ENCODE results near the gene CEP164. TPM values are rescaled to one million over a fixed set of nuclear protein-coding genes. Genes with fewer than 3 reads are reported as not detected.
"Not testable (repeated sequence)": the region's sequence is repeated elsewhere in the genome, so short reads cannot be mapped to it uniquely, and the experiment has no call there.

Gene CEP164
- total RNA-seq, 1 donor from 2014 or later, result 32.3 TPM

- H3K4me1 Mint-ChIP-seq (ENCODE audit: low read depth), result no peaks in the 10 kb centered on the region
- no peak overlapping the region for H3K27ac Mint-ChIP-seq
- no peak overlapping the region for H3K4me3 Mint-ChIP-seq (ENCODE audit: low read depth)
- no peak for DNase-seq (ENCODE audit: low spot score)
- H3K36me3 Mint-ChIP-seq (ENCODE audit: low read depth), result no peaks in the 10 kb centered on the region
- H3K27me3 Mint-ChIP-seq (ENCODE audit: low read depth), result peaks cover 9% of the 10 kb centered on the region
- intact Hi-C loops (cut with micrococcal nuclease), result no loop called here
- peaks cover 4% of the 10 kb centered on the region for H3K9me3 Mint-ChIP-seq
These were observed 121.5 kb downstream of the CEP164 start for GRCh38 chr11:117449111-117449693.

GRCh38 chr11:117453886-117454563 lies 126.4 kb downstream of the CEP164 start:
- Mint-ChIP-seq H3K4me1 (ENCODE audit: low read depth) (peaks cover 4% of the 10 kb centered on the region), H3K9me3 (peaks cover 8% of the 10 kb centered on the region), H3K27me3 (ENCODE audit: low read depth) (no peaks in the 10 kb centered on the region), H3K36me3 (ENCODE audit: low read depth) (no peaks in the 10 kb centered on the region), H3K4me3 (ENCODE audit: low read depth) (no peak overlapping the region), H3K27ac (no peak overlapping the region)
- intact Hi-C loops (cut with micrococcal nuclease), result no loop called here
- DNase-seq (ENCODE audit: low spot score), result no peak

DNA sequence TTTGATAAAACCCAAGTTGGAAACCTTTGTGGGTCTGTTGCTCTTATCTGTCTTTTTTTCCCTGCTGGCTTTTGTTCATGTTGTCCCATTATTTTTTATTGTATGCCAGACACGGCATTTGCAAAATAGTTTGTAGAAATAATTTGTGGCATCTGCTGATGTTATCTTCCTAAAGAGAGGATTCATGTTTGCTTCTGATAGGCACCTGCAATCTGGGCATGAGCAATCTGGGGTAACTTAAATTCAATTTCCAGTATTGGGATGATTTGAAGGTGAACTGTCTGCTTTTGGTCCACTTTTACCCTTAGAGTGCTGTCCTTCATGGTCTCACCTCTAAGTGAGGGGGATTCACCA lies 126.9 kb downstream of the CEP164 start:
- intact Hi-C loops (cut with micrococcal nuclease), result no loop called here
- H3K27me3 Mint-ChIP-seq (ENCODE audit: low read depth), result no peaks in the 10 kb centered on the region
- H3K9me3 Mint-ChIP-seq, result peaks cover 8% of the 10 kb centered on the region
- H3K36me3 Mint-ChIP-seq (ENCODE audit: low read depth), result no peaks in the 10 kb centered on the region
- H3K4me3 Mint-ChIP-seq (ENCODE audit: low read depth), result no peak overlapping the region
- H3K4me1 Mint-ChIP-seq (ENCODE audit: low read depth), result peaks cover 4% of the 10 kb centered on the region
- no peak overlapping the region for H3K27ac Mint-ChIP-seq
- DNase-seq (ENCODE audit: low spot score), result no peak

- Mint-ChIP-seq H3K9me3 (peaks cover 8% of the 10 kb centered on the region), H3K27me3 (ENCODE audit: low read depth) (no peaks in the 10 kb centered on the region), H3K36me3 (ENCODE audit: low read depth) (no peaks in the 10 kb centered on the region), H3K4me3 (ENCODE audit: low read depth) (no peak overlapping the region), H3K4me1 (ENCODE audit: low read depth) (peaks cover 4% of the 10 kb centered on the region), H3K27ac (no peak overlapping the region)
- DNase-seq (ENCODE audit: low spot score), result no peak
- intact Hi-C loops (cut with micrococcal nuclease), result no loop called here
These were observed 128.5 kb downstream of the CEP164 start for GRCh38 chr11:117456027-117456720.

GRCh38 chr11:117456721-117457029 lies 129.0 kb downstream of the CEP164 start:
- H3K27me3 Mint-ChIP-seq (ENCODE audit: low read depth); DNase-seq (ENCODE audit: low spot score); H3K4me1 Mint-ChIP-seq (ENCODE audit: low read depth); H3K4me3 Mint-ChIP-seq (ENCODE audit: low read depth); H3K36me3 Mint-ChIP-seq (ENCODE audit: low read depth); H3K9me3 Mint-ChIP-seq; H3K27ac Mint-ChIP-seq; intact Hi-C loops (cut with micrococcal nuclease): not testable (repeated sequence)

GRCh38 chr11:117457031-117457785 lies 129.6 kb downstream of the CEP164 start:
- Mint-ChIP-seq H3K9me3 (peaks cover 8% of the 10 kb centered on the region), H3K36me3 (ENCODE audit: low read depth) (no peaks in the 10 kb centered on the region), H3K27me3 (ENCODE audit: low read depth) (no peaks in the 10 kb centered on the region), H3K27ac (no peak overlapping the region), H3K4me3 (ENCODE audit: low read depth) (no peak overlapping the region), H3K4me1 (ENCODE audit: low read depth) (peaks cover 4% of the 10 kb centered on the region)
- no peak for DNase-seq (ENCODE audit: low spot score)
- intact Hi-C loops (cut with micrococcal nuclease), result no loop called here

GRCh38 chr11:117457835-117458234 lies 130.2 kb downstream of the CEP164 start:
- Mint-ChIP-seq H3K9me3 (peaks cover 8% of the 10 kb centered on the region), H3K27me3 (ENCODE audit: low read depth) (no peaks in the 10 kb centered on the region), H3K4me3 (ENCODE audit: low read depth) (no peak overlapping the region), H3K4me1 (ENCODE audit: low read depth) (peaks cover 4% of the 10 kb centered on the region), H3K36me3 (ENCODE audit: low read depth) (no peaks in the 10 kb centered on the region), H3K27ac (no peak overlapping the region)
- intact Hi-C loops (cut with micrococcal nuclease), result no loop called here
- no peak for DNase-seq (ENCODE audit: low spot score)

DNA sequence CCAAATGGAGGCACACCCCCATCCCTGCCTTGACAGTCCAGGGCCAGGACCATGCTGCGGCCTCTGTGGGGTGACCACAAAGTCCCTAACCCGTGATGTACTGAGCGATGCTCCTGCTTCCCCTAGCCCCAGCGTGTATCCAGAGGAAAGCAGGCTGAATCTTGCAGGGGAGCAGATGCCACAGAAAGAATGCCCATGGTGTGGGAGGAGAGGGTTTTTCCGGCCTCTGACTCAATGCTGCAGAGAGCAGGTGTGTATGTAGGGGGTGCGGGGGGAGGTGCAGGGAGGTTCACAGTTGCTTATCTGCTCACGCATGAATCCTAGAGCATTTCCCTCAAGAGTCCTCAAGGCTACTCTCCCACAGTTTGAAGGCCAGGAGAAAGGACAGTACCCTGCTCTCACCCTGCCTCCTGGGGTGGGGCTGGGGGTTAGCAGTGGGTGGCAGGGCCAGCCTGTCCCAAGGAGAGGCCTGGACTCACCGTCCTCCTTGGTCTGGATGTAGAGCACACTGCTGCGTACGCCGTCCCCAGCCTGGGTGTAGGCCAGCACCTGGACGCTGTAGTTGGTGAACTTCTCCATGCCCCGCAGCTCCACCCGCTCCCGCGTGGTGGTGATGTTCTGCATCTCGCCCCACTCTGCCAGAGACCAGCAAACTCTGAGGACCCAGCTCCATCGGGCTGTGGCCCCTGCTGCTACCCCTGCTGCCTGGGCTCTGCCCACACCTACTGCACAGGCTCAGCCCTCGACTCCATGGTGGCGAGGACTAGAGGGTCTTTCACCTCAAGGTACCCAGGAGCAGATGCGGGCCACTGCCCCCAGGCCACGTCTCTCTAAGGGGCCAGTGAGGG lies 130.8 kb downstream of the CEP164 start:
- no peaks in the 10 kb centered on the region for H3K27me3 Mint-ChIP-seq (ENCODE audit: low read depth)
- intact Hi-C loops (cut with micrococcal nuclease), result no loop called here
- no peaks in the 10 kb centered on the region for H3K36me3 Mint-ChIP-seq (ENCODE audit: low read depth)
- H3K4me1 Mint-ChIP-seq (ENCODE audit: low read depth), result peaks cover 4% of the 10 kb centered on the region
- H3K9me3 Mint-ChIP-seq, result peaks cover 8% of the 10 kb centered on the region
- no peak overlapping the region for H3K4me3 Mint-ChIP-seq (ENCODE audit: low read depth)
- no peak for DNase-seq (ENCODE audit: low spot score)
- H3K27ac Mint-ChIP-seq, result peak overlapping the region; percentile 9

GRCh38 chr11:117459123-117459978 lies 131.7 kb downstream of the CEP164 start:
- Mint-ChIP-seq H3K4me1 (ENCODE audit: low read depth) (peaks cover 4% of the 10 kb centered on the region), H3K27me3 (ENCODE audit: low read depth) (no peaks in the 10 kb centered on the region), H3K4me3 (ENCODE audit: low read depth) (no peak overlapping the region), H3K27ac (peak overlapping the region; percentile 9), H3K36me3 (ENCODE audit: low read depth) (no peaks in the 10 kb centered on the region), H3K9me3 (peaks cover 3% of the 10 kb centered on the region)
- intact Hi-C loops (cut with micrococcal nuclease), result no loop called here
- no peak for DNase-seq (ENCODE audit: low spot score)

DNA sequence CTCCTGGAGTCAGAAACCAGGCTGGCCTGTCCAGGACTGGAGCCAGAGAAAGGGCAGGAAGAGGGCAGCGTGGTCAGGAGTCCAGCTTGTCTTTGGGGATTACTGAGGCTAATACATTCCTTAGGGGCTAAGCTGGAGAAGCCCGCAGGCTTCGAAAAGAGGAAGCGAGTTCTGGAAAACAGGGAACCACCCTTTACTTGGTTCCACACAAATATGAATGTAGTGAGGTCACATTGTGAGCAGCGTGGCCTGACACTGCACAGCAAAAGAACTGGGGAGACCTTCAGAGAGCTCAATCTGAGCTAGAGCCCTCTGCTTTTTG lies 132.3 kb downstream of the CEP164 start:
- no peak overlapping the region for H3K4me3 Mint-ChIP-seq (ENCODE audit: low read depth)
- intact Hi-C loops (cut with micrococcal nuclease), result no loop called here
- H3K4me1 Mint-ChIP-seq (ENCODE audit: low read depth), result peaks cover 4% of the 10 kb centered on the region
- no peaks in the 10 kb centered on the region for H3K9me3 Mint-ChIP-seq
- H3K27me3 Mint-ChIP-seq (ENCODE audit: low read depth), result no peaks in the 10 kb centered on the region
- DNase-seq (ENCODE audit: low spot score), result no peak
- H3K36me3 Mint-ChIP-seq (ENCODE audit: low read depth), result no peaks in the 10 kb centered on the region
- no peak overlapping the region for H3K27ac Mint-ChIP-seq

DNA sequence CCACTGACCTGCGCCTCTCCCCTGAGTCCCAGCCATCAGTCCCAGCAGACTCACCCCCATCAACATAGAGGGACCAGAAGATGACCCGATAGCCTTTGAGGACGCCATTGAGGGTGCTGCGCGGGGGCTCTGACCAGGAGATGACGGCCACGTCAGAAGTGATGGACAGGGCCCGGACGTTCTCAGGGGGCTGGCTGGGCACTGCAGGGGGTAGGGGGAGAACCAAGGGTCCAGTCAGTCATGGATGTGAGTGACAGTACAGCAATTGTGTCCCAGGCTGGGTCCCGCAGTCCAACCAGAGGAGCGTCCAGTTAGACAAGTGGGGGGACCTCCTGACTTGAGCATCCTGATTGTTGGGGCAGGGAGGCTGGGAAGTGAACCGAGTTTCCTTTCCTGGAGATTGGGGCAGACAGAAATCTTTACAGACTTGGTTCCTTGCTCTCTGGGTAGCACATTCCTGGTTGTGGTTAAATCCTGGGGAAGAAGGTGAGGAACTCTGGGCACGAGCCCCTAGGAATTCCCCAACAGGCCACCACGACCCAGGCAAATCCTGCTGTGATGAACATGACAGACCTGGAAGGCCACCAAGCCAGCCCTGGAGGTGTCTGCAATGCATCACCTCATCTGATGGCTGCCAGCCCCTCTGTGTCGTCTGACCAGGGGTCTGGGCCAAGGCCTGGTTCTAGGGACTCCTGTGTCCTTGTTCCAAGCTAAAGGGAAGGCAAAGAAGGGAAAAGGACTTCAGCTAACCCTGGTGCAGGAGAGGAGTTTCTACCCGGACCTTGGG lies 133.9 kb downstream of the CEP164 start:
- DNase-seq (ENCODE audit: low spot score), result no peak
- H3K27me3 Mint-ChIP-seq (ENCODE audit: low read depth), result no peaks in the 10 kb centered on the region
- H3K4me1 Mint-ChIP-seq (ENCODE audit: low read depth), result peaks cover 1% of the 10 kb centered on the region
- H3K27ac Mint-ChIP-seq, result no peak overlapping the region
- H3K9me3 Mint-ChIP-seq, result no peaks in the 10 kb centered on the region
- intact Hi-C loops (cut with micrococcal nuclease), result no loop called here
- H3K4me3 Mint-ChIP-seq (ENCODE audit: low read depth), result no peak overlapping the region
- H3K36me3 Mint-ChIP-seq (ENCODE audit: low read depth), result no peaks in the 10 kb centered on the region

All from activated T-helper 2 cell treated with anti-CD3 and anti-CD28 coated beads, Interferon-gamma antibody, Interleukin-2, Interleukin-4, amounts not matched to agents 10 μg/mL and 5 μg/mL and 100 μg/mL, durations not matched to agents 14 hours and 24 hours and 36 hours (primary cell).